Fibroblast of lung (primary cell): Measurements from ENCODE around the gene ITPRIPL2.

ENCODE experiments used
- CTCF ChIP-seq, 2 donors: IDR thresholded peaks in 1 of 2; conservative IDR thresholded peaks in 1 of 2; 1 replicate in 1 of 2; 2 replicates in 1 of 2; pipeline ENCODE4 v1.5.1; 2011 to 2012; ENCODE audit warnings: low read length in 2 of 2, control low read depth in 1 of 2, inconsistent platforms in 1 of 2, low read depth in 1 of 2, mild to moderate bottlenecking in 1 of 2
- EZH2 ChIP-seq: IDR thresholded peaks from 2 replicates; pipeline ENCODE4 v1.5.1; 2012; ENCODE audit warnings: low read length, control low read depth, mild to moderate bottlenecking; ENCODE audit errors: missing control alignments

- TF ChIP-seq CTCF (conservative IDR thresholded peaks at IDR 0.05 in 1 of 2, IDR thresholded peaks at IDR 0.05 in 1 of 2; ENCODE audit: low read depth in 1 of 2, low read length in 2 of 2) (no peak), EZH2 (no peak)
Measured at GRCh38 chr16:19142939-19143598, 29.3 kb downstream of the ITPRIPL2 start.
